HG02981 (cell line): ENCODE results near the gene GRWD1.
A peak's percentile ranks its signal among the peaks of the same experiment; 100 is the strongest.

Experiments
- ATAC-seq: cut with Tn5 transposase; IDR thresholded peaks from one replicate; pipeline ENCODE4 v1.9.1; 2021; ENCODE audit warnings: mild to moderate bottlenecking, moderate library complexity; ENCODE audit not compliant: unreplicated experiment

GRWD1 gene

GRCh38 chr19:48455171-48455907 lies 9.6 kb downstream of the GRWD1 start, which contains the start of gene KCNJ14:
KCNJ14 (plus strand) TSS chr19:48455574; CDS start chr19:48461725, 6,151 bp downstream.
- no peak for ATAC-seq

GRCh38 chr19:48455908-48456562 lies 10.3 kb downstream of the GRWD1 start:
- ATAC-seq: no peak

GRCh38 chr19:48456864-48457263 lies 11.1 kb downstream of the GRWD1 start:
- no peak for ATAC-seq

- no peak for ATAC-seq
These were observed 12.2 kb downstream of the GRWD1 start for GRCh38 chr19:48458016-48458415.

GRCh38 chr19:48461651-48461981 lies 15.8 kb downstream of the GRWD1 start:
- no peak for ATAC-seq

GRCh38 chr19:48461982-48462655 lies 16.3 kb downstream of the GRWD1 start:
- no peak for ATAC-seq

- ATAC-seq: no peak
These were observed 19.4 kb downstream of the GRWD1 start for GRCh38 chr19:48465215-48465614.

- no peak for ATAC-seq
These were observed 21.0 kb downstream of the GRWD1 start for GRCh38 chr19:48466561-48467325.

GRCh38 chr19:48468772-48469288 lies 23.0 kb downstream of the GRWD1 start:
- ATAC-seq: peak; percentile 87

- ATAC-seq: peak; percentile 19
These were observed 23.6 kb downstream of the GRWD1 start, which contains the start of gene CYTH2 for GRCh38 chr19:48469289-48469881. CYTH2 (plus strand) TSS chr19:48469369; CDS start chr19:48469508, 139 bp downstream.

- no peak for ATAC-seq
These were observed 24.3 kb downstream of the GRWD1 start for GRCh38 chr19:48469934-48470680.

- ATAC-seq: no peak
These were observed 25.1 kb downstream of the GRWD1 start for GRCh38 chr19:48470856-48471255.

GRCh38 chr19:48471836-48472235 lies 26.1 kb downstream of the GRWD1 start:
- no peak for ATAC-seq

GRCh38 chr19:48473161-48473966 lies 27.6 kb downstream of the GRWD1 start:
- no peak for ATAC-seq

- ATAC-seq: no peak
These were observed 28.4 kb downstream of the GRWD1 start for GRCh38 chr19:48474084-48474592.

- ATAC-seq: no peak
These were observed 29.7 kb downstream of the GRWD1 start for GRCh38 chr19:48475369-48476068.

GRCh38 chr19:48476176-48476575 lies 30.4 kb downstream of the GRWD1 start:
- ATAC-seq: no peak

- ATAC-seq: no peak
These were observed 31.4 kb downstream of the GRWD1 start for GRCh38 chr19:48477067-48477685.
